ENCODE results near the gene KIF3A. TPM values are rescaled to one million over a fixed set of nuclear protein-coding genes. Genes with fewer than 3 reads are reported as not detected.

KIF3A gene
- polyA plus RNA-seq, 1 of the 3 experiments (the other 2 are of a cell fraction) = 5.1 TPM

GRCh38 chr5:132662004-132662401 lies 75.3 kb downstream of the KIF3A start:
- Histone ChIP-seq H3K27me3 (ENCODE audit: insufficient read depth) (no peaks in the 10 kb centered on the region), H3F3A (replicated peaks; ENCODE audit: insufficient read depth) (no peaks in the 10 kb centered on the region), H3K4me1 (ENCODE audit: control insufficient read depth in 1 of 2, insufficient read depth in 2 of 2, low read depth in 1 of 2, low read length in 1 of 2) (no peaks in the 10 kb centered on the region; a peak in 1 of 4 replicates), H4K20me1 (ENCODE audit: insufficient read depth) (no peaks in the 10 kb centered on the region), H3K4me2 (no peak overlapping the region), H3K9me2 (no peaks in the 10 kb centered on the region), H3K36me3 (replicated peaks in 1 of 2; ENCODE audit: control insufficient read depth in 1 of 2, insufficient read depth in 2 of 2, low read length in 1 of 2) (no peaks in the 10 kb centered on the region), H3K79me2 (ENCODE audit: insufficient read depth) (no peaks in the 10 kb centered on the region), H3K4me3 (ENCODE audit: low read depth in 2 of 2, low read length in 1 of 2) (no peak overlapping the region), H3K9me3 (no peaks in the 10 kb centered on the region), H3K27ac (ENCODE audit: low read depth in 2 of 2, low read length in 1 of 2) (no peak overlapping the region), H2AFZ (ENCODE audit: low read depth) (no peak overlapping the region), H3K9ac (no peak overlapping the region)
- ChIA-PET POLR2A (no interaction called here), CTCF (no interaction called here)
- no peak for DNase-seq
- 92% methylated on average over 5 of the region's 9 CpGs for WGBS (ENCODE audit: low lambda C conversion rate)
- TF ChIP-seq PBX3 (IDR thresholded peaks at IDR 0.05) = no peak
- TF ChIP-seq TCF12 (IDR thresholded peaks at IDR 0.05) = no peak
- TF ChIP-seq USF1 (IDR thresholded peaks at IDR 0.05; ENCODE audit: borderline replicate concordance, low read depth) = no peak
- no peak for TF ChIP-seq MAX (IDR thresholded peaks at IDR 0.05; ENCODE audit: low read depth)
- TF ChIP-seq FOXJ3 (CRISPR knock-in tag; IDR thresholded peaks at IDR 0.05) = no peak
- no peak for TF ChIP-seq SMC3 (IDR thresholded peaks at IDR 0.05; ENCODE audit: low read depth, low read length)
- no peak for TF ChIP-seq FOXM1 (IDR thresholded peaks at IDR 0.05; ENCODE audit: low read depth)
- no peak for TF ChIP-seq YY1 (IDR thresholded peaks at IDR 0.05; ENCODE audit: low read depth)
- no peak for TF ChIP-seq RAD21 (IDR thresholded peaks at IDR 0.05; ENCODE audit: low read length)
- no peak for TF ChIP-seq IRF3 (IDR thresholded peaks at IDR 0.05; ENCODE audit: low read depth, low read length)
- no peak for TF ChIP-seq RFX5 (IDR thresholded peaks at IDR 0.05; ENCODE audit: low read length)
- no peak for TF ChIP-seq ELF1 (IDR thresholded peaks at IDR 0.05)
- no peak for TF ChIP-seq RXRA (IDR thresholded peaks at IDR 0.05; ENCODE audit: borderline replicate concordance, low read depth)
- no peak for TF ChIP-seq MEF2A (IDR thresholded peaks at IDR 0.05; ENCODE audit: borderline replicate concordance, low read depth)
- TF ChIP-seq EZH2phosphoT487 (IDR thresholded peaks at IDR 0.05; ENCODE audit: borderline replicate concordance, low read depth) = no peak
- no peak for TF ChIP-seq POLR2AphosphoS5 (IDR thresholded peaks at IDR 0.05; ENCODE audit: low read depth, low read length)

All from SK-N-SH (cell line).